H1 (cell line): ENCODE measurements around the gene RAB31. TPM values are rescaled to one million over a fixed set of nuclear protein-coding genes. Genes with fewer than 3 reads are reported as not detected.

ENCODE experiments used
- CTCF ChIA-PET: fragments of 300-600 bp; sonication (Branson Sonifier 250); formaldehyde crosslinking; loops from one replicate; lab custom pipeline; 2021; ENCODE audit not compliant: partially characterized antibody; lab: Charles Lee
- POLR2A ChIA-PET: fragments of 300-600 bp; sonication (Branson Sonifier 250); formaldehyde crosslinking; loops from one replicate; lab custom pipeline; 2021; ENCODE audit warnings: inconsistent platforms; ENCODE audit not compliant: partially characterized antibody; lab: Charles Lee
- DNase-seq, 2 experiments: peaks; one replicate each; pipeline versions ENCODE4 v3.0.0 to v3.0.0-alpha.2; 2010 to 2022; ENCODE audit warnings: low spot score in 2 of 2, low read depth in 1 of 2, mixed read lengths in 1 of 2
- FAIRE-seq: peaks from 2 replicates; lab custom pipeline; 2011; peaks lifted over from hg19 to GRCh38; lab: Jason Lieb, UNC
- H2AFZ ChIP-seq: 2 replicates; pipeline ENCODE4 v1.8.1; 2012; ENCODE audit warnings: low read length, inconsistent platforms
- H2AK5ac ChIP-seq: 2 replicates; pipeline ENCODE4 v1.6.1; 2013; ENCODE audit warnings: low read depth, low read length
- H2BK120ac ChIP-seq: replicated peaks from 2 replicates; pipeline ENCODE3; 2013; ENCODE audit warnings: low read depth, low read length, inconsistent platforms
- H2BK12ac ChIP-seq: 2 replicates; pipeline ENCODE4 v1.6.1; 2013; ENCODE audit warnings: low read depth, low read length
- H2BK15ac ChIP-seq: 2 replicates; pipeline ENCODE4 v1.6.1; 2013; ENCODE audit warnings: low read length
- H2BK20ac ChIP-seq: 2 replicates; pipeline ENCODE4 v1.6.1; 2013; ENCODE audit warnings: low read length
- H2BK5ac ChIP-seq: 2 replicates; pipeline ENCODE4 v1.6.1; 2013; ENCODE audit warnings: low read depth, low read length
- H3K14ac ChIP-seq: 2 replicates; pipeline ENCODE4 v1.6.1; 2013; ENCODE audit warnings: inconsistent platforms; ENCODE audit not compliant: insufficient read length
- H3K18ac ChIP-seq: 2 replicates; pipeline ENCODE4 v1.6.1; 2013; ENCODE audit warnings: low read length; ENCODE audit errors: extremely low read depth
- H3K23ac ChIP-seq: 2 replicates; pipeline ENCODE4 v1.6.1; 2013; ENCODE audit warnings: inconsistent platforms; ENCODE audit not compliant: insufficient read length
- H3K23me2 ChIP-seq: 2 replicates; pipeline ENCODE4 v1.6.1; 2013; ENCODE audit warnings: low read depth, low read length
- H3K27ac ChIP-seq: 2 replicates; pipeline ENCODE4 v1.6.1; 2011; ENCODE audit warnings: low read depth, low read length, inconsistent platforms
- H3K27me3 ChIP-seq, 4 experiments: replicated peaks in 1 of 4; 1 replicate in 1 of 4; 2 replicates in 3 of 4; pipeline versions ENCODE4 v1.6.1 to v1.8.1; 2011 to 2013; ENCODE audit warnings: low read length in 3 of 4, mild to moderate bottlenecking in 3 of 4, inconsistent platforms in 2 of 4, mixed read lengths in 2 of 4, moderate library complexity in 1 of 4; ENCODE audit not compliant: control insufficient read depth in 3 of 4, insufficient read depth in 3 of 4; ENCODE audit errors: extremely low read depth in 1 of 4
- H3K36me3 ChIP-seq, 4 experiments: 2 replicates each; pipeline versions ENCODE4 v1.6.1 to v1.8.1; 2011 to 2013; ENCODE audit warnings: mild to moderate bottlenecking in 4 of 4, low read length in 3 of 4, moderate library complexity in 2 of 4, control low read depth in 1 of 4, inconsistent platforms in 1 of 4; ENCODE audit not compliant: insufficient read depth in 4 of 4, control insufficient read depth in 2 of 4
- H3K4ac ChIP-seq: replicated peaks from 2 replicates; pipeline ENCODE3; 2013; ENCODE audit warnings: low read length, low read depth, mixed read lengths, inconsistent platforms; ENCODE audit not compliant: insufficient read length
- H3K4me1 ChIP-seq, 4 experiments: replicated peaks in 1 of 4; 1 replicate in 1 of 4; 2 replicates in 3 of 4; pipeline versions ENCODE4 v1.6.1 to v1.8.1; 2011 to 2013; ENCODE audit warnings: low read length in 3 of 4, inconsistent platforms in 2 of 4, mixed read lengths in 1 of 4; ENCODE audit not compliant: insufficient read depth in 4 of 4, control insufficient read depth in 3 of 4
- H3K4me2 ChIP-seq, 2 experiments: 2 replicates each; pipeline versions ENCODE4 v1.6.1 to v1.8.1; 2011 to 2013; ENCODE audit warnings: low read depth in 2 of 2, low read length in 2 of 2, control low read depth in 1 of 2, inconsistent platforms in 1 of 2, mild to moderate bottlenecking in 1 of 2; ENCODE audit not compliant: insufficient read depth in 1 of 2
- H3K4me3 ChIP-seq, 4 experiments: fragments of 200-600, 300-600 bp in 1 of 4; sonication (generic), shearing (Covaris generic), sonication (Bioruptor Twin) in 1 of 4; 2 replicates each; pipeline versions ENCODE4 v1.5.1 to v1.8.1; 2011 to 2016; ENCODE audit warnings: low read length in 4 of 4, low read depth in 3 of 4, control low read depth in 2 of 4, inconsistent platforms in 2 of 4, mild to moderate bottlenecking in 2 of 4, mixed read lengths in 1 of 4, moderate library complexity in 1 of 4; ENCODE audit not compliant: insufficient read depth in 2 of 4; ENCODE audit errors: extremely low read depth in 1 of 4
- H3K56ac ChIP-seq: replicated peaks from 2 replicates; pipeline ENCODE3; 2013; ENCODE audit warnings: low read depth, mild to moderate bottlenecking, mixed read lengths, low read length, inconsistent platforms; ENCODE audit not compliant: insufficient read length
- H3K79me1 ChIP-seq: 2 replicates; pipeline ENCODE4 v1.6.1; 2013; ENCODE audit warnings: low read depth, low read length, control low read depth
- H3K79me2 ChIP-seq, 2 experiments: 2 replicates each; pipeline versions ENCODE4 v1.6.1 to v1.8.1; 2012 to 2013; ENCODE audit warnings: low read length in 2 of 2, mild to moderate bottlenecking in 2 of 2, inconsistent platforms in 1 of 2; ENCODE audit not compliant: insufficient read depth in 2 of 2, control insufficient read depth in 1 of 2
- H3K9ac ChIP-seq, 4 experiments: replicated peaks in 1 of 4; 1 replicate in 1 of 4; 2 replicates in 3 of 4; pipeline versions ENCODE4 v1.6.1 to v1.8.1; 2011 to 2013; ENCODE audit warnings: low read depth in 3 of 4, low read length in 3 of 4, control low read depth in 2 of 4, mild to moderate bottlenecking in 2 of 4, moderate library complexity in 2 of 4, inconsistent platforms in 1 of 4; ENCODE audit errors: extremely low read depth in 1 of 4
- H3K9me3 ChIP-seq, 2 experiments: 2 replicates each; pipeline versions ENCODE4 v1.6.1 to v1.8.1; 2012 to 2013; ENCODE audit warnings: mild to moderate bottlenecking in 2 of 2, moderate library complexity in 2 of 2, control low read depth in 1 of 2, inconsistent platforms in 1 of 2, low read depth in 1 of 2, low read length in 1 of 2, mixed read lengths in 1 of 2; ENCODE audit not compliant: insufficient read depth in 2 of 2
- H4K20me1 ChIP-seq, 2 experiments: replicated peaks in 1 of 2; 2 replicates each; pipeline versions ENCODE3 to v1.8.1; 2011 to 2013; ENCODE audit warnings: inconsistent platforms in 2 of 2, low read length in 2 of 2, mild to moderate bottlenecking in 1 of 2; ENCODE audit not compliant: insufficient read depth in 2 of 2, control insufficient read depth in 1 of 2
- H4K5ac ChIP-seq: 2 replicates; pipeline ENCODE4 v1.6.1; 2013; ENCODE audit warnings: low read length, low read depth, mixed read lengths, inconsistent platforms; ENCODE audit not compliant: insufficient read length
- H4K8ac ChIP-seq: 2 replicates; pipeline ENCODE4 v1.8.0; 2013; ENCODE audit warnings: mild to moderate bottlenecking, moderate library complexity, low read length, inconsistent platforms; ENCODE audit not compliant: insufficient read depth; ENCODE audit errors: extremely low read depth
- H4K91ac ChIP-seq: replicated peaks from 2 replicates; pipeline ENCODE3; 2013; ENCODE audit warnings: low read length, mixed read lengths, inconsistent platforms; ENCODE audit not compliant: insufficient read length
- CBX8 ChIP-seq: fragments of 300-800, 300-1000 bp; sonication (generic); IDR thresholded peaks from 2 replicates; pipeline ENCODE4 v1.7.1; 2016; ENCODE audit warnings: low read depth, low read length, borderline replicate concordance
- CTBP2 ChIP-seq: IDR thresholded peaks from 2 replicates; pipeline ENCODE4 v1.7.0; 2011; ENCODE audit warnings: borderline replicate concordance, mild to moderate bottlenecking, moderate library complexity, mixed read lengths, low read length; ENCODE audit not compliant: insufficient read depth, insufficient read length
- KDM1A ChIP-seq: fragments of 200-600, 300-600 bp; sonication (generic); IDR thresholded peaks from 2 replicates; pipeline ENCODE4 v1.7.1; 2016; ENCODE audit warnings: mild to moderate bottlenecking, low read length, borderline replicate concordance
- NANOG ChIP-seq: IDR thresholded peaks from 2 replicates; pipeline ENCODE4 v1.6.1; 2011; ENCODE audit warnings: low read length, low read depth, mild to moderate bottlenecking, inconsistent platforms; ENCODE audit not compliant: insufficient read depth, poor library complexity, severe bottlenecking
- SAP30 ChIP-seq: fragments of 300-600 bp; sonication (generic); IDR thresholded peaks from 2 replicates; pipeline ENCODE4 v1.7.1; 2012; ENCODE audit warnings: low read length, moderate library complexity, mild to moderate bottlenecking, inconsistent platforms; ENCODE audit not compliant: insufficient read depth, insufficient replicate concordance
- SIN3A ChIP-seq, 2 experiments: IDR thresholded peaks in 1 of 2; conservative IDR thresholded peaks in 1 of 2; 2 replicates each; pipeline ENCODE4 v1.6.1; 2011 to 2012; ENCODE audit warnings: low read length in 2 of 2, improper control_type of control experiment in 1 of 2, low read depth in 1 of 2, mild to moderate bottlenecking in 1 of 2
- SUZ12 ChIP-seq: fragments of 200-600 bp; sonication (generic); IDR thresholded peaks from 2 replicates; pipeline ENCODE4 v1.6.1; 2012; ENCODE audit warnings: mild to moderate bottlenecking, inconsistent platforms, low read length, moderate library complexity, mixed read lengths
- TBP ChIP-seq: IDR thresholded peaks from 2 replicates; pipeline ENCODE4 v1.6.1; 2011; ENCODE audit warnings: low read depth, low read length, improper control_type of control experiment
- TEAD4 ChIP-seq: IDR thresholded peaks from 2 replicates; pipeline ENCODE4 v1.6.1; 2012; ENCODE audit warnings: low read depth, low read length, inconsistent platforms, mixed read lengths
- WGBS, 2 experiments: shearing (Covaris generic) in 1 of 2; methylation state at CpG; one replicate each; pipeline versions ENCODE4 v1.1.6 to v1.1.7; 2013 to 2015; ENCODE audit warnings: low lambda C conversion rate in 2 of 2, mixed read lengths in 2 of 2, inconsistent platforms in 1 of 2, low coverage in 1 of 2, missing lambda C conversion rate in 1 of 2; ENCODE audit not compliant: insufficient replicate concordance in 2 of 2, insufficient coverage in 1 of 2, insufficient read length in 1 of 2; ENCODE audit errors: extremely low coverage in 1 of 2, missing lambda C conversion rate in 1 of 2; 5-methylcytosine and 5-hydroxymethylcytosine counted together
- polyA plus RNA-seq, 7 experiments: library from polyadenylated mRNA; depleted of rRNA in 3 of 7; stranded (reverse) in 5 of 7; unstranded in 2 of 7; fragments of >200 nt in 5 of 7; fragments of 200-250 nt in 2 of 7; gene quantifications; 1 replicate in 5 of 7; 2 replicates in 1 of 7; 4 replicates in 1 of 7; pipeline versions ENCODE4 v1.2.1 to v1.2.3, GENCODE V29; 2011 to 2013; ENCODE audit warnings: missing spikeins in 2 of 7, mixed read lengths in 2 of 7
- total RNA-seq: library from RNA; stranded (reverse); fragmentation: NEBNext Ultra II Directional; extraction: Animal tissue kit (Norgen Biotek cat#: 25700); gene quantifications from 2 replicates; pipeline ENCODE4 v1.2.1, GENCODE V29; 2021
- TF ChIP-seq, protein P1 (sequence below): IDR thresholded peaks from 2 replicates; pipeline ENCODE4 v1.6.1; 2012; ENCODE audit warnings: inconsistent platforms

The RAB31 gene
- total and polyA plus RNA-seq, 2 of the 8 experiments (the other 6 are each of a cell fraction or from before 2014, with no cell fraction given) = 15.2 to 40.9 TPM

DNA sequence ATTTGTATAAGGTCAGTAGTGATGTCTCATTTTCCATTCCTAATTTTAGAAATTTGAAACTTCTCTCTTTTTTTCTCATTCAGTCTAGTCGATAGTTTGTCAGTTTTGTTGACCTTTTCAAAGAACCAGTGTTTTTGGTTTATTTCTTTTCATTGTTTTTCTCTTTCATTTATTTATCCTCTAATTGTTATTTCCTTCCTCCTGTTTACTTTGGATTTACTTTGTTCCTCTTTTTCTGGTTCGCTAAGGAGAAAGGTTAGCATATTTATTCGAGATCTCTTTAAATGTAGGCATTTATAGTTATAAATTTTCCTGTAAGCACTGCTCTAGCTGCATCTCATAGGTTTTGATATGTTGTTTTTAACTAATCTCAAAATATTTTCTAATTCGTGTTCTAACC is 112.6 kb downstream of the RAB31 start:
- WGBS, 2 experiments = 83% methylated on average over 4 of the region's 4 CpGs; no CpG with 5 or more reads in 1 of the 2 experiments
- Histone ChIP-seq H3K56ac (no peak overlapping the region), H3K18ac (no peak overlapping the region), H2AFZ (no peak overlapping the region), H4K5ac (no peak overlapping the region), H3K4me1 (no peaks in the 10 kb centered on the region), H2BK12ac (no peak overlapping the region), H3K14ac (no peak overlapping the region), H3K23ac (no peak overlapping the region), H3K4ac (no peak overlapping the region), H3K23me2 (peaks cover 4% of the 10 kb centered on the region; the same call in 1 of the 2 replicates), H4K20me1 (peaks cover 0 to 4% of the 10 kb centered on the region in 2 experiments), H2BK120ac (no peak overlapping the region), H3K4me2 (no peak overlapping the region), H3K4me3 (no peak overlapping the region), H3K79me2 (no peaks in the 10 kb centered on the region), H4K91ac (no peak overlapping the region), H3K36me3 (peaks cover 0 to 3% (median 0%) of the 10 kb centered on the region in 4 experiments; a peak in 2 of 8 replicates), H2AK5ac (no peak overlapping the region), H3K79me1 (no peaks in the 10 kb centered on the region), H3K27ac (no peak overlapping the region), H3K27me3 (no peaks in the 10 kb centered on the region), H4K8ac (no peak overlapping the region), H3K9me3 (no peaks in the 10 kb centered on the region), H2BK15ac (no peak overlapping the region), H2BK20ac (no peak overlapping the region), H2BK5ac (no peak overlapping the region), H3K9ac (no peak overlapping the region)
- TF ChIP-seq SUZ12 (no peak), SAP30 (no peak), CBX8 (no peak), SIN3A (conservative IDR thresholded peaks at IDR 0.05 in 1 of 2, IDR thresholded peaks at IDR 0.05 in 1 of 2; ENCODE audit: low read depth in 1 of 2, low read length in 2 of 2) (no peak), KDM1A (no peak), TBP (no peak), CTBP2 (no peak), TEAD4 (no peak), NANOG (no peak)
- TF ChIP-seq, protein P1, sequence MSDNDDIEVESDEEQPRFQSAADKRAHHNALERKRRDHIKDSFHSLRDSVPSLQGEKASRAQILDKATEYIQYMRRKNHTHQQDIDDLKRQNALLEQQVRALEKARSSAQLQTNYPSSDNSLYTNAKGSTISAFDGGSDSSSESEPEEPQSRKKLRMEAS = no peak
- ChIA-PET CTCF (no interaction called here), POLR2A (no interaction called here)
- DNase-seq (no peak), FAIRE-seq (no peak)
